Endothelial cell of umbilical vein (primary cell): Measurements from ENCODE around the gene RHOG. TPM values are rescaled to one million over a fixed set of nuclear protein-coding genes. Genes with fewer than 3 reads are reported as not detected.

Experiments
- BruUV-seq: library from RNA; stranded (reverse); fragments of 400-500 nt; replicated peaks from 2 replicates; lab custom pipeline; 2021; lab: Mats Ljungman, UMichigan
- CTCF ChIA-PET: fragments of 300-600, 350-600 bp; sonication (Branson Sonifier 250); formaldehyde crosslinking; loops from one replicate; lab custom pipeline; 2021; ENCODE audit warnings: antibody characterized with exemption, inconsistent platforms; lab: Charles Lee
- POLR2A ChIA-PET: fragments of 300-600, 350-600 bp; sonication (Branson Sonifier 250); formaldehyde crosslinking; loops from one replicate; lab custom pipeline; 2021; ENCODE audit warnings: antibody characterized with exemption, inconsistent platforms; lab: Charles Lee
- DNase-seq: peaks from one replicate; pipeline ENCODE4 v3.0.0-alpha.2; 2011; ENCODE audit warnings: low read depth, low spot score
- FAIRE-seq: peaks from 2 replicates; lab custom pipeline; 2011; peaks lifted over from hg19 to GRCh38; lab: Jason Lieb, UNC
- H2AFZ ChIP-seq: 2 replicates; pipeline ENCODE4 v1.6.0; 2012; ENCODE audit warnings: low read depth, low read length, control low read depth, inconsistent platforms
- H3K27ac ChIP-seq: 2 replicates; pipeline ENCODE4 v1.5.1; 2011; ENCODE audit warnings: low read depth, mild to moderate bottlenecking, control low read depth, low read length, moderate library complexity; ENCODE audit not compliant: insufficient read depth
- H3K27me3 ChIP-seq, 2 experiments: 2 replicates each; pipeline versions ENCODE4 v1.6.0 to v1.6.1; 2011; ENCODE audit warnings: low read length in 2 of 2, mixed read lengths in 1 of 2; ENCODE audit not compliant: control insufficient read depth in 2 of 2, insufficient read depth in 2 of 2
- H3K36me3 ChIP-seq, 2 experiments: 2 replicates in 1 of 2; 3 replicates in 1 of 2; pipeline ENCODE4 v1.5.1; 2011; ENCODE audit warnings: low read length in 2 of 2, mild to moderate bottlenecking in 1 of 2, moderate library complexity in 1 of 2; ENCODE audit not compliant: control insufficient read depth in 2 of 2, insufficient read depth in 2 of 2; ENCODE audit errors: extremely low read depth in 1 of 2
- H3K4me1 ChIP-seq: 3 replicates; pipeline ENCODE4 v1.5.1; 2011; ENCODE audit warnings: mild to moderate bottlenecking, low read length; ENCODE audit not compliant: control insufficient read depth, insufficient read depth; ENCODE audit errors: extremely low read depth
- H3K4me2 ChIP-seq: 2 replicates; pipeline ENCODE4 v1.6.1; 2011; ENCODE audit warnings: low read length, control low read depth, mixed read lengths; ENCODE audit not compliant: insufficient read depth
- H3K4me3 ChIP-seq, 3 experiments: fragments of 200-600 bp in 1 of 3; sonication (generic), shearing (Covaris generic) in 1 of 3; replicated peaks in 1 of 3; 2 replicates each; pipeline ENCODE4 v1.5.1; 2011 to 2016; ENCODE audit warnings: control low read depth in 3 of 3, low read length in 3 of 3, mild to moderate bottlenecking in 2 of 3, inconsistent platforms in 1 of 3, low read depth in 1 of 3, moderate library complexity in 1 of 3; ENCODE audit not compliant: insufficient read depth in 1 of 3
- H3K79me2 ChIP-seq: 2 replicates; pipeline ENCODE4 v1.6.0; 2012; ENCODE audit warnings: low read length, inconsistent platforms; ENCODE audit not compliant: control insufficient read depth, insufficient read depth
- H3K9ac ChIP-seq: replicated peaks from 2 replicates; pipeline ENCODE3; 2011; ENCODE audit warnings: low read length, control low read depth; ENCODE audit not compliant: insufficient read depth; ENCODE audit errors: extremely low read depth
- H3K9me1 ChIP-seq: replicated peaks from 3 replicates; pipeline ENCODE4 v1.6.0; 2011; ENCODE audit warnings: mild to moderate bottlenecking, low read length; ENCODE audit not compliant: control insufficient read depth, insufficient read depth; ENCODE audit errors: extremely low read depth
- H3K9me3 ChIP-seq: replicated peaks from 2 replicates; pipeline ENCODE4 v1.5.1; 2012; ENCODE audit warnings: low read length, inconsistent platforms; ENCODE audit not compliant: control insufficient read depth, insufficient read depth
- H4K20me1 ChIP-seq: replicated peaks from 2 replicates; pipeline ENCODE3; 2011; ENCODE audit warnings: mild to moderate bottlenecking, low read length; ENCODE audit not compliant: control insufficient read depth, insufficient read depth; ENCODE audit errors: extremely low read depth
- CTCF ChIP-seq, 2 donors: IDR thresholded peaks; 1 replicate in 1 of 2; 2 replicates in 1 of 2; pipeline ENCODE4 v1.5.1; 2011; ENCODE audit warnings: low read length in 2 of 2, mild to moderate bottlenecking in 2 of 2, moderate library complexity in 2 of 2, control low read depth in 1 of 2, inconsistent platforms in 1 of 2, low read depth in 1 of 2; ENCODE audit not compliant: insufficient read depth in 1 of 2; ENCODE audit errors: extremely low read depth in 1 of 2
- EZH2 ChIP-seq: IDR thresholded peaks from 2 replicates; pipeline ENCODE4 v1.6.1; 2012; ENCODE audit warnings: borderline replicate concordance, low read depth, mild to moderate bottlenecking, moderate library complexity, low read length, inconsistent platforms; ENCODE audit not compliant: severe bottlenecking
- FOS ChIP-seq: IDR thresholded peaks from 2 replicates; pipeline ENCODE4 v1.6.1; 2011; ENCODE audit warnings: mild to moderate bottlenecking, low read length, moderate library complexity, borderline replicate concordance; ENCODE audit not compliant: insufficient read depth
- GATA2 ChIP-seq: IDR thresholded peaks from 2 replicates; pipeline ENCODE4 v1.7.0; 2011; ENCODE audit warnings: low read depth, mild to moderate bottlenecking, moderate library complexity, mixed read lengths, low read length; ENCODE audit not compliant: insufficient read length, insufficient read depth
- JUN ChIP-seq: IDR thresholded peaks from 2 replicates; pipeline ENCODE4 v1.6.1; 2011; ENCODE audit warnings: borderline replicate concordance, low read depth; ENCODE audit not compliant: insufficient read length, insufficient read depth
- MAX ChIP-seq: IDR thresholded peaks from 2 replicates; pipeline ENCODE4 v1.6.1; 2011; ENCODE audit not compliant: insufficient read depth, insufficient read length
- MYC ChIP-seq: IDR thresholded peaks from one replicate; pipeline ENCODE4 v1.6.1; 2011; ENCODE audit warnings: mild to moderate bottlenecking, low read depth, low read length
- POLR2A ChIP-seq: IDR thresholded peaks from 2 replicates; pipeline ENCODE4 v1.6.1; 2012; ENCODE audit warnings: low read depth, mild to moderate bottlenecking, control low read depth, low read length
- POLR2AphosphoS5 ChIP-seq: IDR thresholded peaks from 2 replicates; pipeline ENCODE4 v1.6.1; 2012; ENCODE audit warnings: low read depth, mild to moderate bottlenecking, control low read depth, low read length, moderate library complexity; ENCODE audit not compliant: insufficient read depth
- dilution Hi-C: fragments of 300-500 bp; cut with MboI; formaldehyde crosslinking; loops from one replicate; pipeline ENCODE4 v1.15.0; 2019; ENCODE audit warnings: low sequenced_read_pairs; ENCODE audit not compliant: extremely low pct_ligation_motif_present
- intact Hi-C: fragments of 100-400 bp; cut with micrococcal nuclease; formaldehyde crosslinking; loops from one replicate; pipeline ENCODE4 v1.10.0; 2022
- polyA plus RNA-seq, 4 experiments: library from polyadenylated mRNA; depleted of rRNA in 3 of 4; stranded (reverse) in 3 of 4; unstranded in 1 of 4; fragments of >200 nt; gene quantifications; 2 replicates each; pipeline versions ENCODE4 v1.2.1 to v1.2.3, GENCODE V29; 2011 to 2012; ENCODE audit warnings: missing spikeins in 1 of 4
- total RNA-seq: library from RNA; stranded (reverse); gene quantifications from 2 replicates; pipeline ENCODE4 v1.2.3, GENCODE V29; 2021

Gene RHOG
- total and polyA plus RNA-seq, 2 donors (not counting 3 experiments of a cell fraction or from before 2014, with no cell fraction given) = 69.0 to 119 TPM

GRCh38 chr11:3832816-3833215 lies 7.9 kb downstream of the RHOG start:
- dilution Hi-C loops = no loop called here

More at GRCh38 chr11:3832816-3833215, 7.9 kb downstream of the RHOG start:
- Histone ChIP-seq H3K4me1 (peaks cover 20% of the 10 kb centered on the region), H3K79me2 (peaks cover 64% of the 10 kb centered on the region), H3K9ac (no peak overlapping the region), H3K9me3 (no peaks in the 10 kb centered on the region), H4K20me1 (no peaks in the 10 kb centered on the region), H3K4me2 (no peak overlapping the region), H3K27me3 (no peaks in the 10 kb centered on the region), H3K36me3 (peaks cover 2 to 7% of the 10 kb centered on the region in 2 experiments), H3K9me1 (no peaks in the 10 kb centered on the region), H2AFZ (no peak overlapping the region), H3K4me3 (no peak overlapping the region), H3K27ac (no peak overlapping the region)
- intact Hi-C loops = no loop called here
- POLR2A ChIA-PET = interaction anchor here (1.1 kb wide), 1 partner anchor 9 kb away, joined by 3 read pairs; no protein-coding TSS in a partner anchor
- DNase-seq (no peak), FAIRE-seq (no peak)
- CTCF ChIA-PET = interaction anchor here (1.3 to 7.3 kb wide), 3 partner anchors 8 to 240 kb away, joined by 4 to 38 read pairs (median 4); partner anchors contain the start of gene RHOG
- TF ChIP-seq GATA2 = no peak
- no peak for TF ChIP-seq EZH2
- TF ChIP-seq JUN = no peak
- no peak for TF ChIP-seq MAX
- TF ChIP-seq POLR2A = no peak
- TF ChIP-seq FOS = no peak
- TF ChIP-seq CTCF (IDR thresholded peaks at IDR 0.05; ENCODE audit: extremely low read depth in 1 of 2, insufficient read depth in 1 of 2, low read depth in 1 of 2, low read length in 2 of 2) = no peak
- TF ChIP-seq POLR2AphosphoS5 = no peak
- TF ChIP-seq MYC = no peak
- BruUV-seq = no TSS peak
